Measurements from ENCODE around the gene MINDY2. TPM values are rescaled to one million over a fixed set of nuclear protein-coding genes. Genes with fewer than 3 reads are reported as not detected.

MINDY2 gene, protein sequence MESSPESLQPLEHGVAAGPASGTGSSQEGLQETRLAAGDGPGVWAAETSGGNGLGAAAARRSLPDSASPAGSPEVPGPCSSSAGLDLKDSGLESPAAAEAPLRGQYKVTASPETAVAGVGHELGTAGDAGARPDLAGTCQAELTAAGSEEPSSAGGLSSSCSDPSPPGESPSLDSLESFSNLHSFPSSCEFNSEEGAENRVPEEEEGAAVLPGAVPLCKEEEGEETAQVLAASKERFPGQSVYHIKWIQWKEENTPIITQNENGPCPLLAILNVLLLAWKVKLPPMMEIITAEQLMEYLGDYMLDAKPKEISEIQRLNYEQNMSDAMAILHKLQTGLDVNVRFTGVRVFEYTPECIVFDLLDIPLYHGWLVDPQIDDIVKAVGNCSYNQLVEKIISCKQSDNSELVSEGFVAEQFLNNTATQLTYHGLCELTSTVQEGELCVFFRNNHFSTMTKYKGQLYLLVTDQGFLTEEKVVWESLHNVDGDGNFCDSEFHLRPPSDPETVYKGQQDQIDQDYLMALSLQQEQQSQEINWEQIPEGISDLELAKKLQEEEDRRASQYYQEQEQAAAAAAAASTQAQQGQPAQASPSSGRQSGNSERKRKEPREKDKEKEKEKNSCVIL
- 3.6 to 7.8 TPM (median 6.4 TPM) in 5 replicates for total RNA-seq (2022; extraction: Qiagen RNA extraction)

GRCh38 chr15:58770857-58771620 is at the start of gene MINDY2:
MINDY2 (plus strand) TSS chr15:58771302; CDS start chr15:58771396, 94 bp downstream.

GRCh38 chr15:58749532-58750337 is 21.4 kb upstream of the MINDY2 start, which contains the start of gene ADAM10:
ADAM10 (minus strand) TSS chr15:58749707; CDS start chr15:58749534, 173 bp downstream.

Other genes with a start within 250 kb of the MINDY2 start
- gene ADAM10, start 21.6 kb upstream of the MINDY2 start, total RNA-seq (2022; extraction: Qiagen RNA extraction), result 98.3 to 143 TPM (median 136 TPM) in 5 replicates
- 75.6 to 86.1 TPM (median 79.0 TPM) in 5 replicates for gene SLTM, start 162.4 kb downstream of the MINDY2 start, total RNA-seq (2022; extraction: Qiagen RNA extraction)
- gene RNF111, start 216.4 kb downstream of the MINDY2 start, total RNA-seq (2022; extraction: Qiagen RNA extraction), result 17.2 to 32.4 TPM (median 27.4 TPM) in 5 replicates

Measured in A549 treated with dexamethasone at 1 μM for 4 hours (cell line).